Raji (cell line): Measurements from ENCODE around the gene COX4I1.

Experiments used
- POLR2A ChIP-seq: IDR thresholded peaks from 2 replicates; pipeline ENCODE4 v1.6.1; 2011; ENCODE audit warnings: low read depth, low read length, control low read depth; ENCODE audit not compliant: insufficient read depth

COX4I1 gene

DNA sequence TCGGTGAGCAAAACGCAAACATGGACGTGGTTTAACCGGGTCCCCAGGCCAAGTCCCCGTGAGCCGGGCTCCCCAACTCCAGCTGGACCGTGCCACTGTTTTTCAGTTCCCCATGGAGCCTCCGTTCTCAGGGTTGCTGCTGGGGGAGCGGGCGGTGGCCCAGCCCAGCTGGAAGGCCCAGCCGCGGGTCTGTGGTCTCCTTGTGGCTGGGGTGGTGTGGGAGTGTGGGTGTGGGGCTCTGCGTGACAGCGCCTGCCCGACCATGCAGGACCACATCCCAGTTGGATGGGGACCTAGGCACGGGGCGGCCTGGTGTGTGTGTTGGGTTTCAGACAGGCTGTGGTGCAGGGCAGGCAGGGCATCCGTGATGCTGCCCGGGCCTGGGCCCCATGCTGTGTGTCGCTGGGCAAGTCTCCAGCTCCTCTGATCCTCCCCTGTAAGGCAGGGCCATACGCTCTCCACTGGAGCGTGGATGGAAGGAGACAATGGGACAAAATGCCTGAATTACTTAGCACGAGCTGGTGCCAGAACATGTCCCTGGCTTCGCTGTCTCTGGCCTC lies 40.3 kb downstream of the COX4I1 start:
- TF ChIP-seq POLR2A: no peak

DNA sequence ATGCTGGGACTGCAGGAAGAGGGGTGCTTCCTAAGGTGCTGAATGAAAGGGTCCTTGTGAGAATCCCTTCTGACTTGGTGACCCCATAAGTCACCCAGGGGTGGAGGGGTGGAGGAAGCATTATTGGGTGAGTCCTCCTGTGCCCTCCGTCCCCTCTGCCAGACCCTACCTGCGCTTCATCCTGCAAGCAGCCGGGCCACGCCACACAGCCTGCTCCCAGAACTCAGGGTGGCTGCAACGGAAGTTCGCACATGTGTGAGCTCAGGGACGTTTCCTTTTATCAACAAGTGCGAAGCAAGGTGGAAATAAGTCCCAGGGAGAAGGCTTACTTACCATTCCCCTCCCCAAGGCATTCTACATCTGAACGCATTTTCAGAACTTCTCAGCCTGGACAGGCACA lies 40.9 kb downstream of the COX4I1 start:
- TF ChIP-seq POLR2A: no peak

DNA sequence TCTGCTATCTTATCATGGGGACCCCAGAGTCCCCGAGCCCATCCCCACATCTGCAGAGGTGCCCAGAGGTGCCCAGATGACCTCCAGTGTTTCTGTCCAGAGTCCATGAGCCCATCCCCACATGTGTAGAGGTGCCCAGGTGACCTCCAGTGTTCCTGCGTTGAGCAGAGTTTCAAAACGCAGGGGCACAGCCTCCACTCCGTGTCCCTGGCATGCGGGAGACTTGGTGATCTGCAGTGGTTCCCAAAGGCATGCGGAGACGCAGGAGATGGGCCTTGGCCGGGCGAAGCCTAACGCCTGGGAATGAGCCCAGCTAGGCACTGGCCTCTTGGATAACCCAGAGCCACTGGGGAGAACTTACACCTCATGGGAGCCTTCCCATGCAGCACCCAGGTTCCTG lies 41.3 kb downstream of the COX4I1 start:
- no peak for TF ChIP-seq POLR2A

DNA sequence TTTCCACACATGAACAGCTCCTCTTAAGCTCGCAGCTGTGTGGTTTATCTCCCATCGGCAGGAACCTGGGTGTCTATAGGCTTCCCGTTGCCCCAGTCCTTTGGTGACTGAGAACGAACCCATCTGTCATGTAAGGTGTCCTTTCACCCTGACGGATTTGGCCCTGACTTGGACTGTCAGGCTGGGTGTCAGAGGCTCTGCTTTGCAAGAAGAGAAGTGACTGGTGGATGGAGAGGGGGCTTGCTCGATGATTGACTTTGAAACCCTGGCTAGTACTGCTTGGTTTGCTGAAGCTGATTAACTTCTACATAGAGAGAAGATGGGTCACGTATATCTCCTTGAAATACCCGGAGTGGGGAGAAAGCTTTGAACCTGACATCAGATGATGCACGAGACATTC lies 42.9 kb downstream of the COX4I1 start:
- no peak for TF ChIP-seq POLR2A

GRCh38 chr16:85842848-85843247 lies 43.4 kb downstream of the COX4I1 start:
- TF ChIP-seq POLR2A: no peak

DNA sequence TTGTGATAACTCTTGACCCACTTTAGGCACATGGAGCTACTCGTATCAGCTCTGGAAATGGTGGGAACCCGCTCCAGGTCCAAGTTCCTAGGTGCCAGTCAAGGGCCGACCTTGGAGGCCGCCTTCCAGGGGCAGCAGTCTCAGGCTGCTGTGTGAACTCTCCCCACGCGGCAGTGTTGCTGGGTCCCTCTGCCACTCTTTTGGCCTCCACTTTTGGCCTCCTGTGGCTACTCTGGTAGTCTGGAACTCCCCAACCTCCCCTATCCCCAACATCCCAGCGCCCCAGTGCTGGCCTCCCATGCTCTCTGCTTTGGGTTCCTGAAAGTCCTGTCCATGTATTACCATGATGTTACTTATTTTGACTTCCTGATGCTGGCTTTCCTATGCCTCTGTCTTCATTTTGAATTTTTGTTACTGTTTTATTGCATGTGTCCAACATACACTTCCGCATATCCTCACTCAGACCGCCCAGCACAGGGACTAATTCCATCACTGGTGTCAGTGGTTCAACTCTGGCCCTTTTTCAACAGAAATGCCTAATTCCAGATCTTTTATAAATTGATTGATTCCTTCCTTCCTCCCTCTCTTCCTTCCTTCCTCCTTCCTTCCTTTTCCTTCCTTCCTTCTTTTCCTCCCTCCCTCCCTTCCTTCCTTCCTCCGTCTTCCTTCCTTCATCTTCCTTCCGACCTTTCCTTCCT lies 44.1 kb downstream of the COX4I1 start:
- no peak for TF ChIP-seq POLR2A

GRCh38 chr16:85844169-85844481 lies 44.6 kb downstream of the COX4I1 start:
- no peak for TF ChIP-seq POLR2A

GRCh38 chr16:85844786-85845185 lies 45.3 kb downstream of the COX4I1 start:
- TF ChIP-seq POLR2A: no peak

GRCh38 chr16:85845266-85845665 lies 45.8 kb downstream of the COX4I1 start:
- no peak for TF ChIP-seq POLR2A

DNA sequence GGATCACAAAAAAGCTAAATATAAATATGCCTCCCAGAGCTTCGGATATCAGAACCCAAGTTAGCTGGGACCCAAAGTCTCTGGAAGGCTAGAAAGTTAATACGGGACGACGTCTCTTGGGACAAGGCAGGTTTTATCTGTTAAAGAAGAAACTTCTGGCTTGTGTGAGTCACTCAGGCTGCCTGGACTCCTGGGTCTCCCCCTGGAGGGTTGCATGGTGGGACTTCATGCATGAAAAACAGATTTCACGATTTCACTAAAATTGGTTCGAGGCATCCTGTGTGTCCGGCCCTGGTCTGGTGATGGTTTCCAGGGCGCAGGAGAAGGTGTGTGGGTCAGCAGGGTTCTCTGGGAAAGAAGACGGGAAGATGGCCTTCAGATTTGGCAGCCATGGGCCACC lies 47.0 kb downstream of the COX4I1 start:
- no peak for TF ChIP-seq POLR2A

DNA sequence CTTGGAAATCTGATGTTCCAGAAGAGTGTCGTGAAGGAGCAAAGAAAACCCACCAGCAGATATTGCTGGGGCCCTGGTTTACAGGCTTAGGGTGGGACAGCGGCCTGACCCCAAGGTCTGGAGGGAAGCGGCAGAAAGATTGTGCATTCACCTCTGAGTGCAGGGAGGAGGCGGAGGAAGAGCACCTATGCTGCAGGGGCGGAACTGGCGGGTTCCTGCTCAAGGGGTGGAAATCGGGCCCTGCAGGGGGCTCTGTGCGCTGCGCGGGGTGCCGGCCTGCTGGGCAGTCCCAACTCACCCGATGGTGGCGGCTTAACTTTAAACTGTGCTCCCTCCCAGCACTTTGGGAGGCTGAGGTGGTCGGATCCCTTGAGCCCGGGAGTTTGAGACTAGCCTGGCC lies 47.5 kb downstream of the COX4I1 start:
- TF ChIP-seq POLR2A: no peak

- no peak for TF ChIP-seq POLR2A
Observed at GRCh38 chr16:85847681-85848601, 48.4 kb downstream of the COX4I1 start.

DNA sequence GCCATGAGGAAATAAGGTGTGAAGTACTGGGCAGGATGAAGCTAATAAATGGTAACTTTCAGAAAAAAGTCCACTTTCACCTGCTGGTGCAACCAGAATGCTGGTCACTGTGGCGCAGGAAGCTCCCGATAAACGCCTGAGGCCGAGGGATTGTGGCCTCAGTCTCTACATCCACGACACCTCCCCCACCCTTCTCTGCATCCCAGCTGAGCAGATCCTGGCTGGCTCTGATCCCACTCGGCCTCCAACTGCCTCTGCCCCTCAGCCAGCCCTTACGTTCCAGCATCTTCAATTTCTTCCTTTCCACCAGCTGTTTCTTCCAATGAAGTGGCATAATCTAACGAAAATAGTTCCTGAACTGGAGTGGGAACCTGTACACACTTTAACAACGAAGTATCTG lies 49.5 kb downstream of the COX4I1 start:
- no peak for TF ChIP-seq POLR2A

- no peak for TF ChIP-seq POLR2A
Observed at GRCh38 chr16:85849388-85849787, 49.9 kb downstream of the COX4I1 start.

DNA sequence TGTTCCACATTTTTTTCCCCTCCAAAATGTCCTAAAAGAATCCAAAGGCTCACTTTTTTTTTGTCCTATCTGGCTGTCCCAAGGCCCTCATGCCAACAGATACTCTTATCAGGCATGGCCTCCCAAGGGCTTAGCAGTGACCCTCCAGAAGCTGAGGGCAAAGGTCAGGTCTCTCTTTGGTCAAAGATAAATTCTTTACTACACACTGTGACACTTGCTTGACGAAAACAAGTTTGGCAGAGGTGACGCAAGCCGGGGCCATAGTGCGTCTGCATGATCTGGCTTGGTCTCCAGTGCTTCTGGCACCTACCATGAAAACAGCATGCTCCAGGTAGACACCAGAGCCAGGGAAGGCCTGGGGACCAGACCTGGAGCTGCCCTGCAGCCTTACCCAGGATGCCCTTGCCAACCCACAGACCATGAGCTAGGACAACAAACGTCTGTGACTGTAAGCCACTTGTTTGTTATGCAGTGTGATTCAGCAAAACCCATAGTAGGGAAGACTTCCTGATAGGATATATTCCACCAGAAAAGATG lies 50.9 kb downstream of the COX4I1 start:
- TF ChIP-seq POLR2A: no peak

- TF ChIP-seq POLR2A: no peak
Observed at GRCh38 chr16:85851034-85851785, 51.7 kb downstream of the COX4I1 start.
